HK-2 (cell line): ENCODE measurements around the gene TPCN2.

Experiments
- DNase-seq: peaks from one replicate; pipeline ENCODE4 v3.0.0-alpha.2; 2018; ENCODE audit not compliant: unreplicated experiment

Gene TPCN2

GRCh38 chr11:69010361-69010891, 38.3 kb upstream of the TPCN2 start:
- DNase-seq: no peak

- peak; percentile 57 for DNase-seq
Observed at GRCh38 chr11:69010964-69011623, 37.6 kb upstream of the TPCN2 start.

GRCh38 chr11:69011624-69012091, 37.1 kb upstream of the TPCN2 start:
- DNase-seq: no peak

GRCh38 chr11:69012092-69013008, 36.4 kb upstream of the TPCN2 start:
- DNase-seq: no peak

GRCh38 chr11:69013009-69013951, 35.5 kb upstream of the TPCN2 start, which contains the start of gene MRGPRF:
MRGPRF (minus strand) TSS chr11:69013246; CDS start chr11:69009901, 3,345 bp downstream.
- no peak for DNase-seq

- no peak for DNase-seq
Observed at GRCh38 chr11:69014084-69014851, 34.5 kb upstream of the TPCN2 start.

GRCh38 chr11:69014898-69015549, 33.7 kb upstream of the TPCN2 start:
- no peak for DNase-seq

- DNase-seq: no peak
Observed at GRCh38 chr11:69017951-69018350, 30.8 kb upstream of the TPCN2 start.

GRCh38 chr11:69018924-69019323, 29.8 kb upstream of the TPCN2 start:
- DNase-seq: no peak

GRCh38 chr11:69022260-69022659, 26.5 kb upstream of the TPCN2 start:
- DNase-seq: no peak

GRCh38 chr11:69024509-69024908, 24.2 kb upstream of the TPCN2 start:
- DNase-seq: no peak

- no peak for DNase-seq
Observed at GRCh38 chr11:69027704-69028372, 20.9 kb upstream of the TPCN2 start.

- no peak for DNase-seq
Observed at GRCh38 chr11:69030301-69030700, 18.4 kb upstream of the TPCN2 start.

GRCh38 chr11:69032833-69033232, 15.9 kb upstream of the TPCN2 start:
- no peak for DNase-seq

GRCh38 chr11:69033431-69033830, 15.3 kb upstream of the TPCN2 start:
- DNase-seq: no peak

GRCh38 chr11:69034123-69034867, 14.4 kb upstream of the TPCN2 start:
- DNase-seq: no peak

GRCh38 chr11:69035150-69035945, 13.4 kb upstream of the TPCN2 start:
- no peak for DNase-seq

- DNase-seq: no peak
Observed at GRCh38 chr11:69035946-69036340, 12.8 kb upstream of the TPCN2 start.
